Measurements from ENCODE around the gene DUOX2.

The DUOX2 gene

GRCh38 chr15:45114076-45114750 lies at the start of gene DUOX2, which contains the start of gene DUOXA2:
Gene DUOX2 (minus strand): TSS chr15:45114172. CDS start chr15:45113411, 761 bp downstream.
Gene DUOXA2 (plus strand): TSS chr15:45114326. CDS start chr15:45114606, 280 bp downstream.
- DNase-seq, result peak in 2 of 10 donors; percentile 63 to 73
- intact Hi-C loops (cut with DNase I), result no loop called here

GRCh38 chr15:45163508-45163856 lies 49.5 kb upstream of the DUOX2 start:
- intact Hi-C loops (cut with DNase I), result loop anchor here (2.0 kb wide), 1 partner anchor 237 kb away; no protein-coding TSS in a partner anchor
- peak in 3 of 10 donors; percentile 31 to 77 (median 74) for DNase-seq

GRCh38 chr15:45162771-45163507 lies 49.0 kb upstream of the DUOX2 start:
- peak; percentile 59 to 96 (median 80) for DNase-seq
- intact Hi-C loops (cut with DNase I), result loop anchor here (2.0 kb wide), 1 partner anchor 238 kb away; no protein-coding TSS in a partner anchor

- peak in 1 of 10 donors; percentile 81 for DNase-seq
- intact Hi-C loops (cut with DNase I), result loop anchor here (2.0 kb wide), 1 partner anchor 239 kb away; no protein-coding TSS in a partner anchor
Observed at GRCh38 chr15:45161666-45162065, 47.7 kb upstream of the DUOX2 start.

GRCh38 chr15:45157974-45158373 lies 44.0 kb upstream of the DUOX2 start:
- peak in 8 of 10 donors; percentile 25 to 94 (median 65) for DNase-seq
- intact Hi-C loops (cut with DNase I), result no loop called here

GRCh38 chr15:45156744-45157455 lies 42.9 kb upstream of the DUOX2 start:
- intact Hi-C loops (cut with DNase I), result no loop called here
- DNase-seq, result peak in 1 of 10 donors; percentile 14

GRCh38 chr15:45155739-45156138 lies 41.8 kb upstream of the DUOX2 start:
- peak in 2 of 10 donors; percentile 67 to 85 for DNase-seq
- intact Hi-C loops (cut with DNase I), result no loop called here

GRCh38 chr15:45151998-45152828 lies 38.2 kb upstream of the DUOX2 start:
- DNase-seq, result peak in 3 of 10 donors; percentile 52 to 73 (median 62)
- intact Hi-C loops (cut with DNase I), result no loop called here

GRCh38 chr15:45150997-45151396 lies 37.0 kb upstream of the DUOX2 start:
- intact Hi-C loops (cut with DNase I), result no loop called here
- DNase-seq, result peak in 2 of 10 donors; percentile 25 to 35

- DNase-seq, result peak in 1 of 10 donors; percentile 26
- intact Hi-C loops (cut with DNase I), result no loop called here
Observed at GRCh38 chr15:45150481-45150880, 36.5 kb upstream of the DUOX2 start.

- DNase-seq, result peak in 1 of 10 donors; percentile 2
- intact Hi-C loops (cut with DNase I), result no loop called here
Observed at GRCh38 chr15:45149060-45149459, 35.1 kb upstream of the DUOX2 start.

GRCh38 chr15:45148076-45149059 lies 34.4 kb upstream of the DUOX2 start:
- peak in 2 of 10 donors; percentile 37 to 70 for DNase-seq
- intact Hi-C loops (cut with DNase I), result no loop called here

- intact Hi-C loops (cut with DNase I), result no loop called here
- DNase-seq, result peak in 3 of 10 donors; percentile 2 to 27 (median 14)
Observed at GRCh38 chr15:45147606-45148005, 33.6 kb upstream of the DUOX2 start.

GRCh38 chr15:45146405-45146804 lies 32.4 kb upstream of the DUOX2 start:
- DNase-seq, result peak in 2 of 10 donors; percentile 5 to 27
- intact Hi-C loops (cut with DNase I), result no loop called here

- DNase-seq, result peak in 2 of 10 donors; percentile 34 to 39
- intact Hi-C loops (cut with DNase I), result no loop called here
Observed at GRCh38 chr15:45144775-45145174, 30.8 kb upstream of the DUOX2 start.

- peak in 3 of 10 donors; percentile 47 to 72 (median 66) for DNase-seq
- intact Hi-C loops (cut with DNase I), result no loop called here
Observed at GRCh38 chr15:45143946-45144345, 30.0 kb upstream of the DUOX2 start.

GRCh38 chr15:45143056-45143455 lies 29.1 kb upstream of the DUOX2 start:
- intact Hi-C loops (cut with DNase I), result no loop called here
- peak in 2 of 10 donors; percentile 18 to 63 for DNase-seq

- intact Hi-C loops (cut with DNase I), result no loop called here
- DNase-seq, result peak in 2 of 10 donors; percentile 24 to 47
Observed at GRCh38 chr15:45141386-45141785, 27.4 kb upstream of the DUOX2 start.
